GM15510 (cell line): Measurements from ENCODE around the gene DLX3.

Experiments used
- POLR2A ChIP-seq: IDR thresholded peaks from 3 replicates; pipeline ENCODE4 v1.6.1; 2011; ENCODE audit warnings: borderline replicate concordance; ENCODE audit not compliant: insufficient read length; ENCODE audit errors: extremely low read depth

DLX3 gene

GRCh38 chr17:49972486-49973270, 22.3 kb downstream of the DLX3 start:
- TF ChIP-seq POLR2A = no peak

- TF ChIP-seq POLR2A = no peak
Observed at GRCh38 chr17:49971848-49972485, 23.1 kb downstream of the DLX3 start.

GRCh38 chr17:49971199-49971847, 23.7 kb downstream of the DLX3 start:
- no peak for TF ChIP-seq POLR2A

- no peak for TF ChIP-seq POLR2A
Observed at GRCh38 chr17:49970498-49970897, 24.5 kb downstream of the DLX3 start.

DNA sequence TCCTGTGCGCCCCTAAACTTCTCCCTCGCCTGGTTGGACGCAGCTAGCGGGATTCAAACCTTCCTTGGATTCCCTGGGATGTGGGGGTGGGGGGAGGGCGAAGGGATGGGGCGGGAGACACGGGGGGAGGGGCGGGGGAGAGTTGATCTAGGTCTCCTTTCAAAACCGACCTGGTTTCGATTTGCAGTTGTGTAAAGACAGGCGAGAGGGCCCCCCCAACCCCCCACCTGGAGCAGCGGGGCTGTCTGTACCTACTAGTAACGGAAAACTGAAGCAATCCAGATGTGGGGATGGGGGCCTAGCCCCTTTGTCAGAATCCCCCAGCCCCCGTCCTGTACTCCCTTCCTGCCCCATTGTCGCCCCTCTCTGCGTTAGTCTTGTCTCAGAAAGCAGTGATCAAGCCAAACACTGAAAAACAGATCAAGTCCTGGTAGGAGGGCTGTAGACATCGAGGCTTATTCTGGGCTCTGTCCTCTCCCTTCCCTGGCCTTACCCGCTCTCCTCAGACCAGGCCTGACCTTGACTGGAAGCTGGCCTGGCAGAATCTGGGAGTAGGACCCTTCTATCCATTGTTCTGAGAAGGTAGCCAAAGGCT, 25.1 kb downstream of the DLX3 start:
- no peak for TF ChIP-seq POLR2A

DNA sequence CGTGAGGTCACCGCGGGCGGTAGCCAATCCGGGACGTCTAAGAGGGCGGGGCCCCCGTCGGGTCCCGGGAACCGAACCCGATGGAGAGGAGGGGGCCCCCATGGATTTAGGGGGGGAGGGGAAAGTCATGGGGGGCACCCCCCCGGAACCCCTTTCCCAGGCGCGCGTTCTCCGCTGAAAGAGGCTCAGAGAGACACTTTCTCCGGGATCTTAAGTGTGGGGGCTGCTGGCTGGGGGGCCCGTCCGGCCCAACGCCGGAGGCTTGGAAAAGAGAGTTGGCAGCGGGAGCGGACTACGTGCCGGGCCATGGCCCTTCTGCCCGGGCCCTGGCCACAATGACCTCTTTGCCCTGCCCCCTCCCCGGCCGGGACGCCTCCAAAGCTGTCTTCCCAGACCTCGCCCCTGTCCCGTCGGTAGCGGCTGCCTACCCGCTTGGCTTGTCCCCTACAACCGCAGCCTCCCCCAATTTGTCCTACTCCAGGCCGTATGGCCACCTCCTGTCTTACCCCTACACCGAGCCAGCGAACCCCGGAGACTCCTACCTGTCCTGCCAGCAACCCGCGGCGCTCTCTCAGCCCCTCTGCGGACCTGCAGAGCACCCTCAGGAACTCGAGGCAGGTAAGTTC, 25.8 kb downstream of the DLX3 start, which contains the start of gene DLX4:
DLX4 (plus strand) TSS at position 57 of the 626 bp plus-strand sequence; CDS start at position 336, 279 bp downstream.
- no peak for TF ChIP-seq POLR2A

DNA sequence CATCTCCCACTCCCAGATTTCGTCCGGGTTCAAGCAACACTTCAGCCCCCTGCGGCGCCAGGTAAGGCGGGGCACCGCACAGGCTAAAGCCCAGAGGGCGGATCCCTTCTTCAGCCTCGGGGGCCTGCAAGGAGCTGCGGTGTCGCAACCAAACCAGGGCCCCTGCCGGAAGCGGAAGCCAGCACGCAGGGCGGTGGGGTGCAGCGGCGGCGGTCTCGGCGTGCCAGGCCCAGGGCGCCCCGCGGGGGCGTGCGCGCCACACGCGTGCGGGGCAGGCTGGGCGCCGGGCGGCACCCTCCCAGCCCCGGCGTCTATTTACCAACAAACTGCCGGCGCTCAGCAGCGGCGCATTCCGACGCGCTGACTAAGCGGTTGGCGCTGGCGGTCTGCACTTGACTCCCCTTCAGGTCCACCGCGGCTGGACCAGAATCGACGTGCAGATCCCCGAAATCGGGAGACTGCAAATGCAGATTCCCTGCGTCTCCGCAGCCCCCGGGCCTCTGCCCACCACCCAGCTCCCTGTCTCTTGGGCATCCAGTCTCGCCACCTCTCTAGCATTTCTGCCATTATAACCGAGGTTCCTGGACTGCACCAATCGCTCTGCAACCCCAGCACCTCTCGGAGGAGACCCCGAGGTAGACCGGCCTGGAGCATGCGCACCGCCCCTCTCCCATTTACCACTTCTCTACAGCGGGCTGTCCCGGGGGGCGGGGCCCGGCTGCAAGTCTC, 26.5 kb downstream of the DLX3 start:
- peak; percentile 25 for TF ChIP-seq POLR2A

DNA sequence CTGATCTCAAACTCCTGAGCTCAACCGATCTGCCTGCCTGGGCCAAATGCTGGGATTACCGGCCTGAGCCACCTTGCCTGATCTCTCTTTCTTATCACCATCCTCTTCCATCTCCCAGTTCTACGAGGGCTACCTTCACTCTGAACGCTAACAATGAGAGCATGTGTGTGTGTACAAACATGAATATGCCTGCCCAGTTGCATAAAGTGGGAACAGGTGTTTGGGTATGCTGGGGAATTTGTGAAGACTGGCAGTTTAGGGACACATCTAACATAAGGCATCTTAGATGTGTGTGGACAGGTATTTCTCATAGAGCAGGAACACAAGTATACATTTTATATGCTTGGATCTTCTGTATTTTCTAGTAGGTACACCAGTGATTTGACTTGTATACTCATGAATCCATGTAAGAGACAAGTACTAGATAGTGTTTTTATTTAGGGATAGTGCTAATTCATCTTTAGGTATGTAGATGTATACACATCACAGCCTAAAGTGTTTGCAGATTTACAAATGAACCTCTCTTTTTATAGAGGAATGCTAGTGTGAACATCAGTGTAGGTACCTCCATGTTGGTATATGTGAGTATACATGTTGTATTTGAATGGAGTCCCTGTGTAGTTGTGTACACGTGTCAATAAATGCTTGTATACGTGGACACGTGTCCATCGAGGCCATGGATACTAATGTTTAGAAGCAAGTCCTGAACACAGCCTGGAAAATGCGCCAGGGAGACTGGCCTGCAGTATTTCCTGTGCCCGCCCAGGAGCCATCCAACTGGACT, 27.2 kb downstream of the DLX3 start:
- TF ChIP-seq POLR2A = no peak

GRCh38 chr17:49967205-49967604, 27.8 kb downstream of the DLX3 start:
- no peak for TF ChIP-seq POLR2A

DNA sequence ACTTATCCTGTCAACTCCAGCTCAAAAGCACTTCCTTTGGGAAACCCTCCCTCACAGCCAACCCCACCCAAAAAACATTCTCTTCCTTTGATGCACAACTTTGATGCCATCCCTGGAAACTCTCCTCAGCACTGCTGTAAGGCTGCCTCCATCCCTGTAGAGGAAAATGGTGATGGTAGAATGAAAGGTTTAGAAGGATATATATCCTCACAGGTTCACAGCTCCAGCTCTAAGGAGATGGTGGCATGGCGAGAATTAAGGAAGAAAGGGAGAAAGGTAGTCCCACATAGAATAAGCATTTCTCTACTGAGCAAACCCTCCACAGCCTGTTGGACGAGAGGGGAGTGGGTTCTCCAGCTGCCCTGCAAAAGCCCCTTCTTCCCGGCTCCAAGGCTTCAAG, 28.3 kb downstream of the DLX3 start:
- TF ChIP-seq POLR2A = no peak

DNA sequence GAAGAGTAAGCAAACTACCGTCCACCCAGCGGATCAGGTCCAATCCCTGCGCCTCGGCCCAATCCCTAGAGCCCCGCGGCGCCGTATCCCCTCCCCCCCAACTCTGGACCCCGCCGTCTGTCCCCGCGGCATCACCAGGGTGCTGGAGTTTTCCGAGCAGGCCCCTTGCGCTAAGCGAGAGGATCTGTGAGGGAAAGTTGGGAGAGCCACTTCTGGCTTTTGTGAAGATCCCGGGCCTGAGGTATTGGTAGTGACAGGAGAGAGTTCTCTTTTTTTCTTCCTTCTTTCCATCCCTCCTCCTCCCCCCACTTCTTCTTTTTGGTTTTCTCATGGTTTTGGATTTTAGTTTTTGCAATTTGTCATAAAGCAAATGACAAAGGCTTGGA, 29.5 kb downstream of the DLX3 start:
- no peak for TF ChIP-seq POLR2A

DNA sequence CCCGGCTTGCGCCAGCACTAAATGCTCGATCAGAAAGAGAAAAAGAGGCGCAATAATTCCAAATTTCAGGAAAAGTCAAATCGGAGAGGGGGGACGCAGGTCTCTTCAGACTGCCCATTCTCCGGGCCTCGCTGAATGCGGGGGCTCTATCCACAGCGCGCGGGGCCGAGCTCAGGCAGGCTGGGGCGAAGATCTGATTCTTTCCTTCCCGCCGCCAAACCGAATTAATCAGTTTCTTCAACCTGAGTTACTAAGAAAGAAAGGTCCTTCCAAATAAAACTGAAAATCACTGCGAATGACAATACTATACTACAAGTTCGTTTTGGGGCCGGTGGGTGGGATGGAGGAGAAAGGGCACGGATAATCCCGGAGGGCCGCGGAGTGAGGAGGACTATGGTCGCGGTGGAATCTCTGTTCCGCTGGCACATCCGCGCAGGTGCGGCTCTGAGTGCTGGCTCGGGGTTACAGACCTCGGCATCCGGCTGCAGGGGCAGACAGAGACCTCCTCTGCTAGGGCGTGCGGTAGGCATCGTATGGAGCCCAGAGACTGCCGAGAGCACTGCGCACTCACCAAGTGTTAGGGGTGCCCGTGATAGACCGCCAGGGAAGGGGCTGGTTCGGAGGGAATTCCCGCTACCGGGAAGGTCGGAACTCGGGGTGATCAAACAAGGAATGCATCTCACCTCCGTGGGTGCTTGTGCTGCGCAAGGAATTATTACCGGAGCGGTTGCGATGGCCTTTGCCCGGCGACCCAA, 30.1 kb downstream of the DLX3 start:
- TF ChIP-seq POLR2A = no peak

GRCh38 chr17:49964303-49964768, 30.7 kb downstream of the DLX3 start:
- no peak for TF ChIP-seq POLR2A
